Right forelimb (tissue), 1 donor: ENCODE measurements around the gene CRY2.
"Not testable (repeated sequence)": the region's sequence is repeated elsewhere in the genome, so short reads cannot be mapped to it uniquely, and the experiment has no call there.

Experiments used
- DNase-seq: peaks from one replicate; pipeline ENCODE4 v3.0.0-alpha.2; 2018

The CRY2 gene

DNA sequence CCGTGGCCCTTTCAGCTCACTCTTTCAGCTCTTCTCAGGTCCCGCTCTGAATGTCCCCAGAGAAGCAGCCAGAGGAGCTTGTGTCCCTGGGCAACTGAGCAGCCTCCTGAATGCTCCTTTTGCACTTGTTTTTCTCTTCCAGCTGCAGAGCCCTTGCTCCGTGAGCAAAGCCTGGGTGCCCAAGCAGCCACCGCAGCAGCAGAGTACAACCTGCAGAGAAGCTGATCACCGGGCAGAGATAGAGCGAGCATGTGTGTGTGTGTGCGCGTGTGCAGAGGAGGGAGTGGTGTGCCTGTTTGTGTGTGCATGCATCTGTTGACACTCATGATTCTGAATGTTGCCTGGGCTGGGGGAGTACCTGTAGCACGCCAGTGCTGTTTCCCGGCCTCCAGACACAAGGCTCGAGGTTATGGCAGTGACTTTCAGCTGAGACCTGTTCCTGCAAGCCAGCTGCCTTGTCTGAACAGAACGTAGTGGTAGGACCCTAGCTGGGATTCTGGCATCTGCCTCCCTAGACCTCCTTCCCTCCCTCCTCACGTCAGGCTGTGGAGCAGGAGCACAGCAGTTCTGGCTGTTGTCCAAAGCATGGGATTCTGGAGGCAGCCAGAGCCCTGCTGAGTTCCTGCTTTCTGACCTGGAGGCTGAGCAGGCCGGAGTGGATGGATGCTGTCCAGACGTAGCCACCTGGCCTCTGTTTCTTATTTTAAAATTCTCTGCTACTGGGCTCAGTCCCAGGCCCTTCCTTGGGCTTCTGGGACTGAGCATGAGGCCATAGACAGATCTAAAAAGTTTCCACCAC, 33.7 kb downstream of the CRY2 start:
- DNase-seq, result no peak

DNA sequence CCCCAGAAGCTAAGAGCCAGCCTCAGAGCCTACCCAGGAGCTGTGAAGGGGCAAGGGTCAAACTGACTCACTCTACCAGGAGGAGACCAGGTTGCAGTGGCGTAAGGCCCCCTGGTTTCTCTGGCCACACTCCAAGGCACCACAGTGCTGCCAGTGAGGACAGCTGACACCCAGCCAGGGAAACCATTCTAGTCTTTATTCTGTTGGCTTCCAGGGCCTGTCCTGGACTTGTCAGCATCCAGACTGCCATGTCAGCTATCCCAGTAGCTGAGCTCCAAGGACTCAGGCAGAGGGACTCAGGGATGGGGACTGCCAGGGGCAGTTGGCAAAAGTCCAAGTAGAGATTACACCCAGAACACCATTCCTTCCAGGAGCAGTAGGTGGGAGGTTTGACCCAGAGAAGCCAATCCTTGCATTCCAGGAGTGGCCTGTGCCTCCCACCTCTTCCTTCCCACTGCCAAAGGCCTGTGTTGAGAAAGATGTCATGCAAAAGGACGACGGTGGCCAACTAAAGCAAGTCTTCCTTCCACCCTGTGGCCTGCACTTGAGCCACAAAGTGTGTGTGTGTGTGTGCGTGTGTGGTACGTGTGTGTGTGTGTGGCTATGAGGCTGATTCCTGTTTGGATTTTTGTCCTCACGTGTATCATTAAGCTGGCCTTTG, 34.6 kb downstream of the CRY2 start:
- DNase-seq, result no peak

DNA sequence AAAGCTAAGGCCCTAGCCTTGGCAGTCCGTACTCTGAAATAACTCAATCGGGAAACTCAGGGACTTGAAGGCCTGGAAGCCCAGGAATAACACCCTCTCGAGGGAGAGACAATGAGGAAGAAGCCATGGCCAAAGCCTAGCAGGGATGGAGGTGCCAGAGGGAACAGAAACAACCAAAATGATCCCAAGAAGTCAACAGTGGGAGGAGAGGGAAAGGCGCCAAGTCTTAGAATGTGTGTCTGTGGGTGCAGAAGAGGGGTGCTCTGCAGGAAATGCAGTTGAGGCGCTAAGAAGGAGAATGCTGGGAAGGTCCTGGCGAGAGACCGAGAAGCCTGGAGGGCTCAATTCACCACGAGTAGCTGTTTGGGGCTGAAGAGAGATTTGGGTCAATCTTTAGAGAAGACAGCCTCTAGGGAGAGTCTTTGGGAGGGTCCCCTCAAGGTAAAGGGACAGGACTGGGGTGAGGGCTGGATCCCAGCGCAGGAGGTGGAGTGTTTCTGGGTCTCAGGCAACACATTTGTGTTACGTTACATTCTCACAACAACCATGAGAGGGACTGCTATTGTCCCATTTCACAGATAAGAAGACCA, 37.4 kb downstream of the CRY2 start:
- DNase-seq, result no peak

DNA sequence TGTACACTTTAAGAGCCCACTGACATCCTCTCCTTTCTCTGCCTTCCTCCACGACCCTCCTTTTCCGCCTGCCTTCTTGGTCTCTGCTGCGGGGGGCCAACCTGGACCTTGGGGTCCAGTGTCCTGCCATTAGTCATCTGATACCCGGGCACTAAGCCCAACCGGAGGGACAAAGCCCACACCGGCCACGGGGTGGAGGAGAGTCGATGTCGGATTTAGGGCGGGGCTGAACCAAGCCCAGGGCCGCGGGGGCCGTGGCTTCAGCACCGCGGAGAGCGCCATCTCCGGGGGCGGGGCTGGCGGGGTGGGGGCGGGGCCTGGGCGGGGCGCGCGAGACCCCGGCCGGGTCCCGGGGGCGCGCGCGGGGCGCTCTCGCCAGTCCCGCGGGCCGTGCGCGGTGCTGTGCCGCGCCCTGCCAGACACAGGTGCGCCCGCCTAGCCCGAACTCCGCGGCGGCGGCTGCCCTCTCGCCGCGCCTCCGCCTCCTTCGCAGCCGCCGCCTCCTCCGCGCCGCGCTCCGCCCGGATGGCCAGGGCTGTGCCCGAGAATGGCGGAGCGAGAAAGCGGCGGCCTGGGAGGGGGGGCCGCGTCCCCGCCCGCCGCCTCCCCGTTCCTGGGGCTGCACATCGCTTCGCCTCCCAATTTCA, 38.1 kb downstream of the CRY2 start, which contains the start of gene MAPK8IP1:
Gene MAPK8IP1, plus strand, starts transcription at position 378 of the 647 bp plus-strand sequence. Its CDS starts 170 bp downstream, at position 548.
- DNase-seq, result peak; percentile 79

DNA sequence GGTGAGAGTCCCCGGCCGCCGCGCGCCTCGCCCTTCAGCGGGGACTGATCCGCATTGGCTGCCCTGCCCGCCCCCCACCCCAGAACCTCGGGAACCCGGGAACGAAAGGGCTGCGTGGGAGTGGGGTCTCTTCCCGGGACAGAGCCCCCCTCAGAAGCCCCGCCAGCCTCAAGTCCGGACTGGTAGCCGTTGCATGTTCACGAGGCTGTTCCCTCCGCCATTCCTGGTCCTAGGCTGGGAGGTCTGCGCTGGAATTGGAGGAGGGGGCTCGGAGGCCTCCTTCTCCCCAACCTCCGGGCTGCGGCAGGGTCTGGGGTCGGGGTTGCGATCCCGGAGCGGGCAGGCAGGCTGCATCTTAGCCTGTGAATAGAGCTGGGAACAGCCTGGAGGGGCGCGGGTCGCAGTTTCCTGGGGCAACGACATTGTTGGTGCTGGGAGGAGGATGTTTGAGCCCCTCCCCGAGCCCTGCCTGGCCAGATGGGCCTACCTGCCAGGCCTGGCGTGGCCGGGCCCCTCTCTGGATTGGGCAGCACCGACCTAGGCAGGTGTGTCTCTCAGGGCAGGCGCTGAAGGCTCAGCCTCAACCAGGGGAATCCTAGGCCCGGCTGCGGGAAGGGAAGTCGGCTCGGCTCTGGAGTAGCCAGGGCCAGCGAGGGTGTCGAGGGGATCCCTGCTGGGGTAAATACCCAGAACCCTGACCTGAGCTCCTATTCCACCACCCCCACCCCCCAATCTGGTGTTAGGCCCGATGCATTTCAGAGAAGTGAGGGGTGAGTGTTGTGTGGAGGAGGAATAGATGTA, 38.8 kb downstream of the CRY2 start:
- no peak for DNase-seq

DNA sequence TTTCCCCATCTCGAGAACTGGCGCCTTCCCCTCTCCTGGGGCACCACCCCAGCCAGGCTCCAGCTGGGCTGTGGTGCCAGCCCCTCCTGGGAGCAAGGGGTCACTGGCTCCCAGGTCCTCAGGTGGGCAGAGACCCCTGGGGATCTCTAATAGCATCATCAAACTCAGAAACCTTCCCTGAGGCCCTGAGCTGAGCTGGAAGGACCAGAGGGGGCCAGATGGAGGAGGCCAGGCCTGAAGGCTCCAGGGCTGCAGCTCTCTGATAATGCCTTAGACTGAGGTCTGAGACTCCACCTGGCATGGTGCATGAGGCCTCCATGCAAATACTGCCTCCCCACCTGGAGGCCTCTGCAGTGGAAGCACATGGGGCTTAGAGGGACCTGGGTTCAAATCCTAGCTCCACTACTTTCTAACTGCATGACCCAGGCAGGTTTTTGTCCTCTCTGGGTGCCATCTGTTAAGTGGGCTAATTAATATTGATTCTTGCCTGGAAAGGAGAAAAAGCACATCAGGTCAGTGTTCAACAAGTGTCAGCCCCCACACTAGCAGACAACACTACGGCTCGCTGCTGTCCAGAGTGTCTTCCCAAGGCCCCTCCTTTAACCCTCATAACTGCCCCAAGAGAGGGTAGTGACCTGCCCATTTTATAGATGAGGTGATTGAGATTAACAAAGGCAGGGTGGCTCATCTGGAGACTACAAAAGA, 39.7 kb downstream of the CRY2 start:
- DNase-seq, result no peak

DNA sequence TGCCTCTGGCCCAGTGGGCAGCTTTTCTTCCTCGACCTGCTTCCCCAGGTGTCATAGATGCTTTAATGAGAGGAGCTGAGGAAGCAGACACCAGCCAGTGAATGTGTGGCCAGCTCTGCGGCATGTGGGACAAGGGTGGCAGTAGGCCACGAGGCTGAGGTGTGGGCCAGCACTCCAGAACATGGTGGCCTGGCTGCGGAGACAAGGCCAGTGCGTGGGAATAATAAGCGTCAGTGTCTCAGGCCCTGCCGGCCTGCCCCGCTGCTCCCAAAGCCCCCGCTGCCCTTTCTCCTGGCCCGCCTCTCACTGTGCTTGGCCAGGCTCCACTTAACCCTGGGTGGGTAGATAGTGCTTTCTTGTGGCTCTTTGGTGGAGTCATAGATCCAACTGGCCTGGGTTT, 40.3 kb downstream of the CRY2 start:
- no peak for DNase-seq

DNA sequence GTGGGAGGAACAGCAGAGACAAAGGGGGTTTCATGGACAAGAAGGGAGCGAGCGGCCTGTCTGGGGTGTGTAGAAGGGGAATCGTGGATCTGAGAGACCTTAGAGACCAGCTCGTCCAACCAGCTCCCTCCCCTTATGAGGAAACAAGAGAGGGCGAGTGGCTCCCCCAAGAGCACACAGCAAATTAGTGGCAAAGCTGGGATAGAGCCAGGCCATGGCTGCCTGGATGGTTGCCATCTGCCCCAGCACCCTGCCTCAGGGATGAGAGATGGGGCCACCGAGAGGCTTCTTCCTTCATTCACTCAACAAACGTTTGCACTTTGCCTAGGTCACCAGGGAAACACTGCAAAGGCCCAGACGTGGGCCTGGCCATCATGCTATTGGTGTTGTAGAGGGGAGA, 42.3 kb downstream of the CRY2 start:
- DNase-seq, result no peak

DNA sequence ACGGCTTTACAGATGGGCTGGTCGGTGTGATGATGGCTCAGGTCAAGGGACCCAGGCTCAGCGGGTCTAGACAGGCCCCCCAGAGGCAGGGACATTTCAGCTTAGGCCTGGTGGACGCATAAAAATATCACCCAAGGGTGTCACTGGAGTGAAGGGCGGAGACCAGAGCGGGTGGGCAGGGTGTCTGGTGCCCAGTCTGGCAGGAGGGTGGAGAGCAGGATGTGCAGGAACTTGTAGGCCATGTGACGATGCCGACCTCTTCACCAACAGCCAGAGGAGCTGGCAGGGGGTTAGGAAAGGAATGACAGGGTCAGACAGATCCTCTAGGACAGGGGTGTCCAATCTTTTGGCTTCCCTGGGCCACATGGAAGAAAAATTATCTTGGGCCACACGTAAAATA, 42.7 kb downstream of the CRY2 start:
- no peak for DNase-seq

DNA sequence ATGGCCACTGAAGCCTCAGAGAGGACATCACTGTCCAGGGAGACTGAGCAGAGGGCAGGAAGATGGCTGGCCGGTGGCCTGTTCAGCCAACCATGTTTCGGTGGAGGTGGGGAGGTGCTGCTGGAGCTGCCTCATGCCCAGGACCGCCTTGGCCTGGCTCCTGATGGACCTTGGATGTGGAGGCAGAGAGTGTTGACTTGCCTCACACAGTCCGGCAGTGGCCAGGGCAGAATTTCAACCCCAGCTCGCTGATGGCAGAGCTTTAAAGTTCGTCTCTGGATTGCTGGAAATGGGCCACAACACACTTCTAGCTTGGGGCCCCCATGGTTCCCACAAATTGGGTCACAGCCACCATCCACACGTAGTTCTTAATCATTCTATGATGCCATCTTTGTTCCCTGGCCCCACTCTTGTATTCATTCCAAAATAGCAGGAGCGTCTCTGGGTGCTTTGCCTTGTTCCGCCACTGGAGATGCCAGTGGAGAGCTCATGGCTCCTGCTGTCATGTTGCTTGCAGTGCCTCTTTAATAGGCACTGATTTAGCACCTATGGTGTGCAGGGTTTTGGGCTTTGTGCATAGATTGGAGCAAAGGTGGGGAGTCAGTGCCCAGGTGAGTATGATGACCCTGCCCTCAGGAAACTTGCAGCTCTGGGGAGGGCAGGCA, 43.7 kb downstream of the CRY2 start:
- DNase-seq, result no peak

DNA sequence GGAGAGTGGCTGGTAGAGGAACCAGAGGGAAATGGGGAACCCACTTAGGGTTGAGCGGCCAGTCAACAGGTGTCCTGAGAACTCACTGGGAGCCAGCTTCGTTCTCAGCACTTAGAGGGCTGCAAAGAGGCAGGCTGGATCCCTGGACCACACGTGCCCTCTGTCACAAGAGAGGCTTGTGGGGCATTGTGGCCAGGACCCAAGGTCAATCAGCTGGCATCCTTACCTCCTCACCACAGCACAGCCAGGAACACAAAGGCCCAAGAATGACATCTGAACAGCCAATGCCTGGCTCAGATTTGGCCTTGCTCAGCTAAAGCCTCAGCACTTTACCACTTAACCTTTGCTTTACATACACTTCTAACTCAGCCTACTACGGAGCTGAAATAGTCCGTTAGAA, 45.6 kb downstream of the CRY2 start:
- no peak for DNase-seq

DNA sequence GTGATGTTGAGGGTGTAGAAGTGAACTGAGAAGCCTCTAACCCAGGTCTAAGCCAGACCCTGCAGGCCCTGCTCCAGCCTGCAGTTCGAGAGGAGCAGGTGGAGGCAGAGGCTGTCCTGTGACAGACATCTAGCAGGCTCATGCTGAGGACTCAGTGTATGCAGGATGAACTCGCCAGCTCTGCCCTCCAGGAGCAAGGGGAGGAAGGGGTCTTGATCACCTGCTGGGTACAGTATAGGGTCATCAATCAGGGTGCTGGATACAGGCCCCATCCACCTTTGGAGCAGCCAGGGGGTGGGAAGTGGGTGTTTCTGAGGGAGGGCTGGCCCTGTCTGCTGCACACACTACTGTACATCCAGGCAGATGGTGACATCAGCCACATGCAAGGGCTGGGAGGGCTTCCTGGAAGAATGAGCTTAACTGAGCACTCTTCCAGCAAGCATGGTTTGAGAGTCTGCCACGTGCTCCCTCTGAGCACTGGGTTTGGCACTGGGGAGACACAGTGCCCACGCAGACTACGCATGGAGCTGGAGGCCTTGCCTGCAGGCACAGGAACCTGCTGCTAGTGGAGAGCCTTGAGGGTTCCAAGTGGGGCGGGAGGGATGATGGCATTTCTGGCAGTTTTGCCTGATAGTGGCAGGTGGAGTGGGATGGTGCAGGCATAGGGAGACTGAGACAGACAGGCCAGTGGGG, 47.4 kb downstream of the CRY2 start:
- DNase-seq, result no peak

DNA sequence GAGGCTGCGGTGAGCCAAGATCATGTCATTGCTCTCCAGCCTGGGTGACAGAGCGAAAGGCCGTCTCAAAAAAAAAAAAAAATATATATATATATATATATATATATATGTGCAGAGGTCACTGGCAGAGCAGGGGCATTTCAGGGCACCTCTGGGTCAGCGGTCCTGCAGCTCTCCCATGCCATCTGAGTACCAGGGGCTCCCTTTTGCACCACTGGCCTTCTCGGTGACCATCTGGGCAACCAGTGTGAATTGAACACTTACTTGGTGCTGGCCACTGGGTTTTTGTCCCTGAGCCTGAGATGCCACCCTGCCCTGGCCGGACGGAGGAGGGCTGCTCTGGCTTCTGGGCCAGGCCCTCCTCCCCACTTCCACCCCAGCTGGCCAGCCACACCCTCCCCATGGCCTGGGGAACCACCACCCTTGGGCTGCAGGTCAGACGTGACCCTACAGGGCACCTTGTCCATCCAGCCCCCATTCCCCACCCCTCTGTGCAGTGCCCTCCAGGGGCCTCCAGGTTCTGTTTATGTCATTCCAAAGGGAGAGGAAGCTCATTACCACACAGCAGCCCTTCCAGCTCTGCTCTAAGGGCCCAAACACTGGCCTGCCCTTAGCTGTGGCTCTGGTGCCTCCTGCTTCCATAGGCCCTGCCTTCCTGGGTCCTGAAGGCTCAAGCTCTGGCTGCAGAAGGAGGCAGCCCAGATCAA, 48.4 kb downstream of the CRY2 start:
- DNase-seq, result no peak

DNA sequence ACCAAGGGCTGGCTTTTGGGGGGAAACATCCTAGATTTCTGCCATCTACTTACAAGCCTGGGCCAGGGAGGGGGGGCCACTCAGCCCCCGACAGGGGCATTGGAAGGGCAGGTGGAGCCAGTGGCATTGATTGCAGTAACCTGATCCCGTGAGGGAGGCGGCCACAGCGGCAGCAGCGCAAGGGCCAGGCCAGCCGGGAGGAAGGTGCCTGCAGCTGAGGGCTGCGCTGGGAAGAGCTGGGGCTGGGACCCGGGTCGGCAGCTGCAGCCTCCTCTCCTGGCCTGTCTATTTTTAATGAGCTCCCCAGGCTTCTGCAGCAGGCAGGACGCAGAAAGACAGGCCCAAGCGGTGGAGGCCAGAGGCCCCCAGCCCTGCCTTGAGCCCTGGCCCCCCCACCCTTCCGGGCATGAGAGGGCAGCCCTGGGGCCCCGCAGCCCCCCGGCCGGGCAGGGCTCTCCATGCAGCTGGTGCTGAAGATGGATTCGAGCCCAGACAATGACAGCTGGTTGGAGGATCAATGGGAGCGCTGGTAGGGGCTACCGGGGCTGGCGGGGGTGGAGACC, 49.2 kb downstream of the CRY2 start:
- DNase-seq, result peak; percentile 69

DNA sequence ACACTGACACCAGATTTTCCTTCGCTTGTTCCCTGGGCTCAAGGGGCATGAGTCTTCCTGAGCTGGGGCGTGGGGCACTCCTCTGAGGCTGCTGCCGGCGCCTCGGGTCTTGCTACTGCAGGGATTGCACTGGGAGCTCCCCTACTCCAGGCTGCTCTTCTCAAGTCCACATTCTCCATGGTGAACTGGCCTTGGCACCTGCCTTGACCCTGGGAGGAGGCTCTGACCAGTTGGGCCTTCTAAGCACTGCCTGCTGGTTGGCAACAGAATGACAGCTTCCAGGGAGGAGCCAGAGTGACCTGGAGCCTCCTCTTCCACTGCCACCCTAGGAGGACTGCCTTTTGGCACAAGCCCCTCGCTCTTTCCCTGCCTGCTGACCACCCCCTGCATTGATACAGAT, 50.3 kb downstream of the CRY2 start:
- DNase-seq, result no peak

DNA sequence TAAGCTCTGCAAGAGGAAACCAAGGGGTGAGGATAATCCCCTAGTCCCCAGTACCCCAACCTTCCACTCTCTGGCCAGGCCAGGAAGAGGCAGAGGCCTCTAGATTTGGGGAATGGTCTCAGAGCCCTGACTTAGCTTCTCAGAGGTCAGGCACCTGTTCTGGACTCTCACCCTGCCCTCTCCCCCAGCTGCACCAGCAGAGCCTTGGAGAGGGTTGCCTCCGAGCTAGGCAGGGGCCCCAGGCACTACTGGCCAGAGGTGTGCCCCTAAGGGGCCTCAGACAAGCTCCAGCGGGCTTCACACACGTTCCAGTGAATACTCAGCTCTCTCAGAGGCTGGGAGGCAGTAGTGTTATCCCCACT, 51.8 kb downstream of the CRY2 start:
- no peak for DNase-seq

DNA sequence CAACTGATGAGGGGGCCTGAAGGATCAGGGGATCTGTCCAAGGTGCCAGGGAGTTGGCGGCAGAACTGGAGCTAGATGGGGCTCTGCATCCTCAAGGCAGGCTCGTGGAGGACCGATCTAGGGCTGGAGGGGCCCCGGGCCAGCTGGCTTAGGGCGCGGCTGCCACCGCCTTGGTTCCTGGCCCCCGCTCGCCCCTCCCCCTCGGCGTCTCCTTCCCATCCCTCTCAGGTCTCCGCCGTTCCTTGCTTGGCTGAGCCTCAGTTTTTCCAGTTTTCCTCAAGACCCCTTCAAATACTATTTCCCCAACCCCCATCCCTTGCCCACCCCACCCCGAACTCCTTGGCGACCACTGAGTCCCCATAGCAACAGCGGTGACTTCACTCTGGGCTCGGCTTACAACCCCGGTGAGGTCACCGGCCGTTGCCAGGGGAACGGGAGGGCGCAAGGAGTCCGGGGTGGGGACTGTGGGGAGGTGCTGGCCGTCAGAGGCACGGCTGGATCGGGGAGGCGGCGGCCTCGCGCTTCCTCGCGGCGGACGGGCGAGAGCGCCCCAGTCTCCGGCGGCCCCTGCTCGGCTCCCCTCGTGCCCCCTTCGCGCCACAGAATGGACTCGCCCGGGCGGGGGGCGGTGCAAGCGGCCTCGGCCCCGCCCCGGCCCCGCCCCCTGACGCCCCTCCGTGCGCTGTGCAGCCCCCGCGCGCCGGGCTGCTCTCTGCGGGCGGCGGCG, 52.3 kb downstream of the CRY2 start:
- peak; percentile 94 for DNase-seq

DNA sequence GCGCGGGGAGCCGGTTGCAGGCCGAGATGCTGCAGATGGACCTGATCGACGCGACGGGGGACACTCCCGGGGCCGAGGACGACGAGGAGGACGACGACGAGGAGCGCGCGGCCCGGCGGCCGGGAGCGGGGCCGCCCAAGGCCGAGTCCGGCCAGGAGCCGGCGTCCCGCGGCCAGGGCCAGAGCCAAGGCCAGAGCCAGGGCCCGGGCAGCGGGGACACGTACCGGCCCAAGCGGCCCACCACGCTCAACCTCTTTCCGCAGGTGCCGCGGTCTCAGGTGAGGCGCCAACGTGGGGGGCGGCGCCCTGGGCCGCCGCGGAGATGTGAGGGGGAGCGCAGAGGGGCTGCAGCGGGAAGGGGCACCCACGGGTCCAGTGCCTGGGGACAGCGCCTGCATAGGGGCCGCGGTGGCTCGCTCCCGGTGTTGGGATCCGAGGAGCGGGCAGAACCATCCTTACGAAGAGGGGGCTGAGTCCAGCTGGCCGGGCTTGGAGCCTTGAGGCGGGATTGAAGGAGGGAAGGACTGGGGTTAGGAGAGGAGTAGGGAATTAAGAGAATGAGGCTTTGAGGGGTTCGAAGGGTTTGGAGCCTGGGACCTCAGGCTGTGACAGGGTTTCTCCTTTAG, 53.0 kb downstream of the CRY2 start:
- not testable (repeated sequence) for DNase-seq
